ENCODE data around the gene COL7A1.
"Not testable (repeated sequence)": the region's sequence is repeated elsewhere in the genome, so short reads cannot be mapped to it uniquely, and the experiment has no call there.

COL7A1 gene

GRCh38 chr3:48543271-48543866 is 51.8 kb downstream of the COL7A1 start:
- no peak for DNase-seq (ENCODE audit: low read depth in 2 of 2)

GRCh38 chr3:48538451-48538850 is 56.7 kb downstream of the COL7A1 start:
- DNase-seq (ENCODE audit: low read depth in 2 of 2), result no peak

- DNase-seq (ENCODE audit: low read depth in 2 of 2), result no peak
These were observed 58.3 kb downstream of the COL7A1 start for GRCh38 chr3:48536785-48537184.

- DNase-seq (ENCODE audit: low read depth in 2 of 2), result no peak
These were observed 59.0 kb downstream of the COL7A1 start for GRCh38 chr3:48536116-48536515.

GRCh38 chr3:48535578-48535977 is 59.6 kb downstream of the COL7A1 start:
- DNase-seq (ENCODE audit: low read depth in 2 of 2), result no peak

GRCh38 chr3:48532977-48533337 is 62.2 kb downstream of the COL7A1 start:
- no peak for DNase-seq (ENCODE audit: low read depth in 2 of 2)

GRCh38 chr3:48532271-48532976 is 62.7 kb downstream of the COL7A1 start:
- no peak for DNase-seq (ENCODE audit: low read depth in 2 of 2)

- DNase-seq (ENCODE audit: low read depth in 2 of 2), result not testable (repeated sequence)
These were observed 64.4 kb downstream of the COL7A1 start for GRCh38 chr3:48530701-48531100.

- no peak for DNase-seq (ENCODE audit: low read depth in 2 of 2)
These were observed 66.4 kb downstream of the COL7A1 start for GRCh38 chr3:48528754-48529153.

GRCh38 chr3:48528048-48528447 is 67.1 kb downstream of the COL7A1 start:
- DNase-seq (ENCODE audit: low read depth in 2 of 2), result no peak

GRCh38 chr3:48524970-48525369 is 70.2 kb downstream of the COL7A1 start:
- DNase-seq (ENCODE audit: low read depth in 2 of 2), result no peak

- no peak for DNase-seq (ENCODE audit: low read depth in 2 of 2)
These were observed 73.5 kb downstream of the COL7A1 start for GRCh38 chr3:48521635-48522034.

GRCh38 chr3:48519277-48519643 is 75.9 kb downstream of the COL7A1 start:
- no peak for DNase-seq (ENCODE audit: low read depth in 2 of 2)

- DNase-seq (ENCODE audit: low read depth in 2 of 2), result no peak
These were observed 76.4 kb downstream of the COL7A1 start for GRCh38 chr3:48518638-48519276.

- no peak for DNase-seq (ENCODE audit: low read depth in 2 of 2)
These were observed 77.1 kb downstream of the COL7A1 start for GRCh38 chr3:48518069-48518468.

- DNase-seq (ENCODE audit: low read depth in 2 of 2), result no peak
These were observed 78.6 kb downstream of the COL7A1 start for GRCh38 chr3:48516571-48516970.

- no peak for DNase-seq (ENCODE audit: low read depth in 2 of 2)
These were observed 80.5 kb downstream of the COL7A1 start for GRCh38 chr3:48514431-48515227.
